ENCODE measurements around the gene RBM33.

The RBM33 gene

DNA sequence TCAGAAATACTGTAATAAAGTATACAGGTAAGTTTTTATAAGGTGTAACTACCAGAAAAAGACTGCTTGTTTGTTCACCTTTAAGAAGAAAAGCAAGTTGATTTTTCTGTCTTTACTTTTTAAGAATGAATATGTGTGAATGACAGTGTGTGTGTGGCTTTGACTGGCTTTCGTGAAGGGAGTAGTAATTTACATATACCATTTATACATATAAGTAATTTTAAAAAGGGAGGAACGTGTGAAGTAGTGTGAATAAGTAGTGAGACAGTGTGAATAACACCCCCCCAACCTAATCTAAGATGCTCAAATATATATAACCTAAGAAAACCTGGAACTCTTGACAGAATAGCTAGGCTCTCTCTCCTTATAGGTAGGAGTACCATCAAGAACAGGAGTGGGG, 33.2 kb downstream of the RBM33 start:
- Histone ChIP-seq H3K79me2 (ENCODE audit: insufficient read depth, low read depth) (peaks cover 62% of the 10 kb centered on the region; the same call in 1 of the 2 replicates), H3K4me3 (IDR thresholded peaks at IDR 0.05; ENCODE audit: insufficient read depth, low read depth, low read length) (no peak overlapping the region), H3K27ac (no peak overlapping the region), H3K4me1 (ENCODE audit: low read depth, poor library complexity, severe bottlenecking) (peaks cover 23% of the 10 kb centered on the region), H3K4me2 (no peak overlapping the region), H3K27me3 (ENCODE audit: insufficient read depth, low read depth) (no peaks in the 10 kb centered on the region), H4K20me1 (ENCODE audit: insufficient read depth) (peaks cover 3% of the 10 kb centered on the region; the same call in 1 of the 2 replicates), H2AFZ (ENCODE audit: low read depth) (no peak overlapping the region), H3K9ac (no peak overlapping the region), H3K36me3 (ENCODE audit: insufficient read depth) (no peaks in the 10 kb centered on the region)
- TF ChIP-seq, protein P1, sequence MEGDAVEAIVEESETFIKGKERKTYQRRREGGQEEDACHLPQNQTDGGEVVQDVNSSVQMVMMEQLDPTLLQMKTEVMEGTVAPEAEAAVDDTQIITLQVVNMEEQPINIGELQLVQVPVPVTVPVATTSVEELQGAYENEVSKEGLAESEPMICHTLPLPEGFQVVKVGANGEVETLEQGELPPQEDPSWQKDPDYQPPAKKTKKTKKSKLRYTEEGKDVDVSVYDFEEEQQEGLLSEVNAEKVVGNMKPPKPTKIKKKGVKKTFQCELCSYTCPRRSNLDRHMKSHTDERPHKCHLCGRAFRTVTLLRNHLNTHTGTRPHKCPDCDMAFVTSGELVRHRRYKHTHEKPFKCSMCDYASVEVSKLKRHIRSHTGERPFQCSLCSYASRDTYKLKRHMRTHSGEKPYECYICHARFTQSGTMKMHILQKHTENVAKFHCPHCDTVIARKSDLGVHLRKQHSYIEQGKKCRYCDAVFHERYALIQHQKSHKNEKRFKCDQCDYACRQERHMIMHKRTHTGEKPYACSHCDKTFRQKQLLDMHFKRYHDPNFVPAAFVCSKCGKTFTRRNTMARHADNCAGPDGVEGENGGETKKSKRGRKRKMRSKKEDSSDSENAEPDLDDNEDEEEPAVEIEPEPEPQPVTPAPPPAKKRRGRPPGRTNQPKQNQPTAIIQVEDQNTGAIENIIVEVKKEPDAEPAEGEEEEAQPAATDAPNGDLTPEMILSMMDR (conservative IDR thresholded peaks at IDR 0.05; ENCODE audit: low read depth, low read length), result no peak

DNA sequence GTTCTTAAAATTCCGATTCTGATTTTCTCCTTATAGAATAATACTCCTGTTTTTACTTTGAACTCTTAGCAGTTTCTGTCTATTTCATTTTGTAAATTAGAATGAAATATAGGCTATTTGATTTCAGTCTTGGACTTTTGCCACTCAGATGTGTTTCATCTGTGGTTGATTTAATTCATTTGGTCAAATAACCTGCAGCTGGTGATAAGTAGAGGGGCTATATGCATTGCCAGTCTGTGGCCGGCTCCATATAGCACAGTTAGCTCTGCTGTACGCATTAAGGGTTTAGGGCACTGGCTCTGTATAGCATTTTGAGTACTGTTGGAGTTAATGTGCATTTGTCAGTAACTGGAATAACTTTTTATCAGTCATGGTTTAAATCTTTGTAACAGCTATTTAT, 35.7 kb downstream of the RBM33 start:
- no peak overlapping the region for H3K4me3 ChIP-seq (IDR thresholded peaks at IDR 0.05; ENCODE audit: insufficient read depth, low read depth, low read length)
- TF ChIP-seq, protein P1 (conservative IDR thresholded peaks at IDR 0.05; ENCODE audit: low read depth, low read length), result no peak
- peaks cover 23% of the 10 kb centered on the region for H3K4me1 ChIP-seq (ENCODE audit: low read depth, poor library complexity, severe bottlenecking)
- no peak overlapping the region for H3K4me2 ChIP-seq
- no peaks in the 10 kb centered on the region for H3K36me3 ChIP-seq (ENCODE audit: insufficient read depth)
- H3K79me2 ChIP-seq (ENCODE audit: insufficient read depth, low read depth), result peaks cover 80% of the 10 kb centered on the region; the same call in 1 of the 2 replicates
- no peak overlapping the region for H3K9ac ChIP-seq
- H4K20me1 ChIP-seq (ENCODE audit: insufficient read depth), result peaks cover 9% of the 10 kb centered on the region; the same call in 1 of the 2 replicates
- no peaks in the 10 kb centered on the region for H3K27me3 ChIP-seq (ENCODE audit: insufficient read depth, low read depth)
- no peak overlapping the region for H2AFZ ChIP-seq (ENCODE audit: low read depth)
- no peak overlapping the region for H3K27ac ChIP-seq

DNA sequence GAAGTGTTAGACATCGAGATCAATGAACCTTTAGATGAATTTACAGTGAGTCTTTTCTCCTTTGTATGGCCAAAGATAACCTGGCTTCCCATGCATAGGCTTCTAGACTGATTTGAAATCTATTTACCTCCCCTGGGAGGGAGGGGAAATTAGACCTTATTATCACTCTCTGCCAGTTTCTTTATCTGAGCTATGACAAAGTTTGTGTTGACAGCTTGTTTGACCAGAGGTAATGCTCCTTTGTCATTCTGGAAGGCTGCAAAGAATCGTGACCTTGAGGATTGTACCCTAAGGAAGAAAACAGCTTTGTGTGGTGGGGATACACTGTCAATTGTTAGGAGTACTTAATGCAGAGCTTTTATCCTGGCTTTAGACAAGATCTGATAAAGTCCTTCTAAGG, 36.4 kb downstream of the RBM33 start:
- Histone ChIP-seq H3K4me3 (IDR thresholded peaks at IDR 0.05; ENCODE audit: insufficient read depth, low read depth, low read length) (no peak overlapping the region), H3K4me1 (ENCODE audit: low read depth, poor library complexity, severe bottlenecking) (peaks cover 18% of the 10 kb centered on the region), H3K4me2 (no peak overlapping the region), H2AFZ (ENCODE audit: low read depth) (no peak overlapping the region), H3K36me3 (ENCODE audit: insufficient read depth) (no peaks in the 10 kb centered on the region), H3K79me2 (ENCODE audit: insufficient read depth, low read depth) (peaks cover 82% of the 10 kb centered on the region; the same call in 1 of the 2 replicates), H3K27me3 (ENCODE audit: insufficient read depth, low read depth) (no peaks in the 10 kb centered on the region), H4K20me1 (ENCODE audit: insufficient read depth) (peaks cover 9% of the 10 kb centered on the region; the same call in 1 of the 2 replicates), H3K27ac (no peak overlapping the region), H3K9ac (no peak overlapping the region)
- TF ChIP-seq, protein P1 (conservative IDR thresholded peaks at IDR 0.05; ENCODE audit: low read depth, low read length), result no peak

DNA sequence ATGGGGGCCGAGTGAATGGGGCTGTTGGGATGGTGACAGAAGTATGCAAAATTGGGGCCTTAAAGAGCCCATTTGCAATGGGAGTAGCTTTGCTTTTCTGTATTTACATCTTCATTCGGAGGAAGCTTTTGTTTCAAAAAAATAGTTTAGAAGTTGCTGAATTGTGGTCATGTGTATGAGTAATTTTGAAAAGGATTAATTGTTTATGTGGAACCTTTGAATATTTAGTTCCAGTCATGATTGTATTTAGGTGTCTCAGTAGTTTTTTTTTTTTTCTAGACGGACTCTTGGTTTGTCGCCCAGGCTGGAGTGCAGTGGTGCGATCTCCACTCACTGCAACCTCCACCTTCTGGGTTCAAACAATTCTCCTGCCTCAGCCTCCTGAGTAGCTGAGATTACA, 37.2 kb downstream of the RBM33 start:
- Histone ChIP-seq H3K36me3 (ENCODE audit: insufficient read depth) (no peaks in the 10 kb centered on the region; the same call in 1 of the 2 replicates), H3K4me2 (no peak overlapping the region), H4K20me1 (ENCODE audit: insufficient read depth) (peaks cover 9% of the 10 kb centered on the region; the same call in 1 of the 2 replicates), H3K79me2 (ENCODE audit: insufficient read depth, low read depth) (peaks cover 82% of the 10 kb centered on the region; the same call in 1 of the 2 replicates), H2AFZ (ENCODE audit: low read depth) (no peak overlapping the region), H3K4me1 (ENCODE audit: low read depth, poor library complexity, severe bottlenecking) (peaks cover 10% of the 10 kb centered on the region), H3K27me3 (ENCODE audit: insufficient read depth, low read depth) (no peaks in the 10 kb centered on the region), H3K4me3 (IDR thresholded peaks at IDR 0.05; ENCODE audit: insufficient read depth, low read depth, low read length) (no peak overlapping the region), H3K9ac (no peak overlapping the region), H3K27ac (no peak overlapping the region)
- TF ChIP-seq, protein P1 (conservative IDR thresholded peaks at IDR 0.05; ENCODE audit: low read depth, low read length), result no peak

Data from KMS-11 (cell line).